Activated gamma-delta T cell treated with anti-CD3 and anti-CD28 coated beads, Interleukin-2, amount 50 U/mL, for 16 hours (primary cell): Measurements from ENCODE around the gene RNF181.
"Not testable (repeated sequence)": the region's sequence is repeated elsewhere in the genome, so short reads cannot be mapped to it uniquely, and the experiment has no call there.

Source experiments
- DNase-seq: peaks from one replicate; pipeline ENCODE4 v3.0.0-alpha.2; 2020; ENCODE audit warnings: low read depth

The RNF181 gene

DNA sequence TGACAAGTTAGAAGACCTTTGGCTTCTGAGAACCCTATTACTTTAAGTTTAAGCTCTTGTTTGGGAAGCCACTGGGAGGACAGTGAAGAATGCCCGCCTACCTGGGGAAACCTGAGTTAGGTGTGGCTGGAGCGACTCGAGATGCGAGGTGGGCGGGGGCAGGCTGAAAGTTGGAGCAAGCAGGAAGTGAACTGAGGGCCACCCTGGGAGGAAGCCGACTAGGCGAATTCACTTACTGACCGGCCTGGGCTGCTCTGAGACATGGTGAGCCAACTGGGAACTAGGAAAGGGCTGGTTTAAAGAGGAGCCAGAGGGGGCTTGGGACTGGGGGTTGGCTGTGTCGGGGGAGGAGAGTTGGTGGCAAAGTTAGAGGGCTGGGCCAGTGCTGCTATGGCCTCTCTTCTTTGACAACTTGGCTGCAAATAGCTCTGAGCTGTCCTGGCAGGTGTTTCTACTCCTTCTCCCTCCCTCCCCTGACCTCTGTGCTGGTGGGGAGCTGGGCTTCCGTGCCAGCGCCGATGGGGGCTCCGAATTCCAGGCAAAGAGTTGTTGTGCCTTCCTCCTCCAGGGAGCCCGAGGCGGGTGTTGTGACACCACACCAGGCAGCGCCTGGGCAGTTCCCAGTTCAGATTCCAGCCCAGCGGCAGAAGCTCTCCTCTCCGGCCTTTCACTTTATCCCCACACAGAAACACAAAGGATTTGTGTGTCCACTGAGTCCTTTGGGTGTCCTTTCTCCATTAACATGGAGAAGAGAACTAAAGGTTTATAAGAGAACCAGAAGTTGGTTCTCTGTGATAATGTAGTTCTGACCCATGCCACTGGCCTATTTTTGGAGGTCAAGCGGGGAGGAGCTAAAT lies 17.9 kb upstream of the RNF181 start, which contains the start of gene VAMP8:
VAMP8 (plus strand) TSS at position 201 of the 857 bp plus-strand sequence; CDS start at position 262, 61 bp downstream.
- DNase-seq: peak; percentile 45

GRCh38 chr2:85578243-85579180 lies 17.0 kb upstream of the RNF181 start:
- DNase-seq: no peak

- DNase-seq: no peak
These were observed 16.1 kb upstream of the RNF181 start for GRCh38 chr2:85579266-85579935.

- no peak for DNase-seq
These were observed 15.3 kb upstream of the RNF181 start for GRCh38 chr2:85580206-85580605.

DNA sequence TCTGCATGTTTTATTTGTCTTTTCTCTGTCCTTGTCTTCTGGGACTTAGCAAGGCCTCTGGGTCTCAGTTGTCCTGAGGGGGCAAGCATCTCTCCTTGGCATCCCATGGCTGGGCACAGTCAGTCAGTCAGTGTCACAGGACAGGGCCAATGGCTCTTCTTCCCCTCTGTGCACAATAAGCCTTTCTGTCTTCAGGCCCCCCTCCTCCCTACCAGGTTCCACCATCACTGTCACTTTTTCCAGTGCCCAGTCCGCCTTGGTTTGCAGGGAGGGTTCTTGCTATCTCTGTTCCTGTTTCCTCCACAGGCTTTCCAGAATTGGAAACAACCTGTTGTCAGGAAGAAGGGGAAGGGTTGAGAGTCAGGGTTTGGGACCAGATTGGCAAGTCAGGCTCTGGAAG lies 13.1 kb upstream of the RNF181 start:
- DNase-seq: no peak

- peak; percentile 20 for DNase-seq
These were observed 11.7 kb upstream of the RNF181 start for GRCh38 chr2:85583667-85584353.

- no peak for DNase-seq
These were observed 11.1 kb upstream of the RNF181 start, which contains the start of gene VAMP5 for GRCh38 chr2:85584354-85584856. TSS of gene VAMP5 (plus strand) at chr2:85584431. CDS start at chr2:85584491, 60 bp downstream.

DNA sequence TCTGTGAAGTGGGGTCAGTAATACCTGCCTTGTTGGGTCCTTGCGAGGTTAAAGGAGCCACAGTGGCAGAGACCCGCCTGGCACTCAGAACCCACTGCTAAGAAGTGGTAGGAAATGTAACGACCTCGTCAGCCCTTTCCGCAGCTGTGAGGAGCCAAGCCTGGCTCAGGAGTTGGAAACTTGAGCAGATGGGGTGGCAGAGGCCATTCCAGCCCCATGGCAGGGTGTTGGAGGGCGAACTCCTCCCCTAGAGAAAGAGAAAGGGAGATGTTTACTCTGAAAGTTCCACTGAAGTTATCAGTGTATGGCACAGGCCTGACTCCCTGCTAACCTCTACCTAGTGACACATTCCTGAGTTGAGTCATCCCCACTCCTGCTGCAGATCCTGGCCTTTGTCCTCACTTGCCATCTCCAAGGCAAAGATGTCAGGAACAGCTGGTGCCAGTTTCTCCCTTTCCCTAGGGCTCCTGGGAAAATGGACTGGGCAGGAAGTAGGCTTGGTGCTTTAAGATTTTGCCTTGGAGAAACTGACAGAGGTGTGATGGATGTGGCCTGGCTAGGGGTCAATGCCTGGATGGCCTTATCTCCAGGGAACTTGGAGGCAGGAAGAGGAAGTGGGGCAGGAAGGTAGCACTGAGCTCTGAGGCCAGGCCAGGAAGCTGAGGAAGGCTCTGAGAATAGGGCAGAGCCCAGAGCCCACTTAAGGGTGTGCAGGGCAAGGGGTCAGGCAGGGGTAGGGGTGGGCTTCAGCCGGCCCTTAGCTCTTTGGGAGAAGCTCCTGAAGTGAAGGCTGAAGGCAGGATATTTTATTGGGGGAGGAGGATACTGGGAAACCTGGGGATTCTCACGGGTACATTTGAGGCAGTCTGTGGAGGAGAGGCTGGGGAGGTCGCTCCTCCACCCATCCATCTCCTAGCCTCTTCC lies 10.4 kb upstream of the RNF181 start:
- no peak for DNase-seq

DNA sequence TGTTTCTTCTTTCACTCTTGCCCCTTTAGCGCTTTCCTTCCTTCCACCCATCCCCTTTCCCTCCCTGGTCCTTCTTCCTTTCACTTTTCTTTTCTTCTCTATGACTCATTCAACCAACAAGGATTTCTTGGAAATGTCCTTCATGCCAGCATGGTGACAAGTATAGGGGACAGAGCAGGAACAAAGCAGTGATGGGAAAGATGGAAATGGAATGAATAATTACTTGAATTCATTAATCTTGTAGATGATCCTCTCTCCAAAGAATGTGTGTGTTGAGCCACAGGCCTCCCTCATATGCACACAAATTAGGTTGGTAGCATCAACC lies 9.8 kb upstream of the RNF181 start:
- DNase-seq: no peak

DNA sequence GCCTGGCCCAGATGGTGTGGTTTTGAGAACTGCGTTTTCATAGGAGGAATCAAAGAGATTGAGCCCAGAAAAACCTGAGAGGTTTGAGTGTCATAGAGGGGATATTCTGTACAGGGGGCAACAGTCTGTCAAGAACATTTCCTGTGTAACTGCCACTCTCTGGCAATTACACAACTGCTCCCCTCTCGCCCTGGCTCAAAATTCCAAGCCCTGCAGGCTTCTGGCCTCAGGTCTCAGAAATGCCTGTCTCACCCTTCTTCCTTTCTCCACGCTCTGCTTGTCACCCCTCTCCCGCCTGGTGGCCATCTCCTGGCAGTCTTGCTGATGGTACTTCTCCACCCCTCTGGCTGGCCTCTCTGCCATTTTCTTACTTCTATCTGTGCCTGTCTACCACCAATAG lies 7.3 kb upstream of the RNF181 start:
- DNase-seq: no peak

- no peak for DNase-seq
These were observed 6.9 kb upstream of the RNF181 start for GRCh38 chr2:85588645-85589044.

- DNase-seq: no peak
These were observed 6.4 kb upstream of the RNF181 start for GRCh38 chr2:85589181-85589580.

DNA sequence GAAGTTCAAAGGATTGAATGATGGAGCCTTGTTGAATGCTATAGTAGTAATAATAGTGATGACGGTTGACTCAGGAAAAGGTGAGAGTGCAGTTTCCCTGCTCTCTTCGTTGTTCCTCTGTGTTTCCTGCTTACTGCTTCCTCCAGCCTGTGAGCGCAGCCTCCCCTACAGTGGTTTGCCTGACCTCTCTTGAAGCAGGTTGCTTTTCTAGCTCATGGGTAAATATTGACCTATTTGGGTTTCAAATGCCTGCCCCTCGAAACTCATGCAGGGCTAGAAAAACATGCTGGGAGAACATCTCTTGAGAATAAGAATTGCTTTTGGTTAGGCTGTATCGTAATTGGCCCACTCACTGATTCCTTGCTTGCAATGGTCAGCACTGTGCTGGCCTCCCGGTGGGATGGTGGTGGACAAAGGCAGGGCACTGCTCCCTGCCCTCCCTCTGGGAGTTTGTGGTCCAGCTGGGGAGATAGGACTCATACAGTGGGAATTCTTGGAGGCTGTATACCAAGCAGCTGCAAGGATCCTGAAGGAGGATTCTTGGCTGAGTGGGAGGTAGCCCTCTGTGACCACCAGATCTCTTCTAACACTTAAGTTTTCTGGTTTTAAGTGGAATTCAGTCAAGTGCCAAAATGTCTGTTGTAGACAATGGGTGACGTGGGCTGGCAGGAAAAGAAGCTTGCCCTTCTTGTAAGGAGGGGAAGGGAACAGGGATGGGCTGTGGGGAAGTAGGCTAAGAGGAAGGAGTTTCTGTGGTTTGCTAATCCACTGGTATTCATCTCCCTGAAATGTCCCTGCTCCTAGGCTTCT lies 5.4 kb upstream of the RNF181 start:
- no peak for DNase-seq

- DNase-seq: no peak
These were observed 4.6 kb upstream of the RNF181 start for GRCh38 chr2:85590950-85591349.

DNA sequence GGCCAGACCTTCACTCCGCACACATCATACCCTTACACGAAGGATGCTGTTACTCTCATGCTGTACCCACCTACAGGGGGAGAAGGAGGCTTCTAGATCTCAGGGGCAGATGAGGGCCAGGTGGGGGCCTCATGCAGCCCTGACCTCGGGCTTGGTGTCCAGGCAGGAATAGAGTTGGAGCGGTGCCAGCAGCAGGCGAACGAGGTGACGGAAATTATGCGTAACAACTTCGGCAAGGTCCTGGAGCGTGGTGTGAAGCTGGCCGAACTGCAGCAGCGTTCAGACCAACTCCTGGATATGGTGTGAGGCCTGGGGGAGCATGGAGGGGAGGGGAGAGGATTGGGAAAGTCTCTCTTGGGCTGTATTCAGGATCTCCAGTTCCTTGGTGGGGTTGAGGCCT lies 4.0 kb upstream of the RNF181 start:
- no peak for DNase-seq

DNA sequence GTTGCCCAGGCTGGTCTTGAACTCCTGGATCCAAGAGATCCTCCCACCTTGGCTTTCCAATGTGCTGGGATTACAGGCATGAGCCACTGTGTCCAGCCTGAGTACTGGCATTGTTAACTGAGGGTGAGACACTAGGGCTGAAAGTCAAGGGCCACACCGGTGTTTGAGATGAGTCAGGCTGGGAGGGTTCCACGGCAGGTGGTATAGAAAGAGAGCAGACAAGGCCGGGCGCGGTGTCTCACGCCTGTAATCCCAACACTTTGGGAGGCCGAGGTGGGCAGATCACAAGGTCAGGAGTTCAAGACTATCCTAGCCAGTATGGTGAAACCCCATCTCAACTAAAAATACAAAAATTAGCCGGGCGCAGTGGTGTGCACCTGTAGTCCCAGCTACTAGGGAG lies 3.2 kb upstream of the RNF181 start:
- not testable (repeated sequence) for DNase-seq

DNA sequence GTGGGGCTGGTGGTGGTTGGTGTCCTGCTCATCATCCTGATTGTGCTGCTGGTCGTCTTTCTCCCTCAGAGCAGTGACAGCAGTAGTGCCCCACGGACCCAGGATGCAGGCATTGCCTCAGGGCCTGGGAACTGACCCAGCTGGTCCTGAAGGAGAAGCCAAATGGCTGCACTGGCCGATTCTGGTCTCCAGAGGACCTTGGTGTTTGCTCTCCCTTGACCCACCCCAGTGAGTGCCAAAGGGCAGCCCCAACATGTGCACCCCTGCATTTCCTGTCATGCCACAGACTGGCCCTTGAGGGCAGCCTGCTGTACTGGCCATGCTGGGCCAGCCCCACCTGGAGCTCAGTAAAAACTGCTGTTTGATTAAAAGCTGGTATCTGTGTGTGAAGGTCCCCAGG lies 2.5 kb upstream of the RNF181 start:
- DNase-seq: no peak

DNA sequence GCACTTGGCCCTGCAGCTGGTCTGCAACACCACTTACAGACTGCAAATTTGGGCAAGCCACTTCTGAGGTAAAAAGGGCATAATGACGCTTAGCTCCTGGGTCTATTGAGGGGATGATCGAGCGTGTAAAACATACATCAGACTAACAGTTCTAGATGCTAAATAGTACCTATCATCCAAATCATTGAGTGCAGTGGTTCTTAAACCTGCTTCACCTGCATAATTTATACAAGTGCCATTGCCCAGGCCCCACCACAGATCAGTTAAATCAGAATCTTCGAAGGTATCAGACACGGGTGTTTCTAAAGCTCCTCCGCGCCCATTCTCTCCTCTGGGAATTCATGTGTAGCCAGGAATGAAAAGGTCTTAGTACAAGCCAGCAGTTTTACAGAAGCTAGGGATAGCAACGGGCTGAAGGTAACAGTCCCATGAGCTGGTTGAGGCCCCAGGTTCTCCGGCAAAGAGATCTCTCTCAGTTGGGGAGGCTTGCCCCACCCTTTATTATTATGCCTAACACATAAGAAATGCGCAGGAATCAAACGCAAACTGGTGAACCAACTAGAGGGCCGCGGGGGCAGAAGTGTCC lies 737 bp upstream of the RNF181 start:
- DNase-seq: no peak

- DNase-seq: no peak
These were observed 435 bp downstream of the RNF181 start for GRCh38 chr2:85596026-85596333.
